Cardiac muscle cell (in vitro differentiated cells and primary cell): Measurements from ENCODE around the gene RNH1. TPM values are rescaled to one million over a fixed set of nuclear protein-coding genes. Genes with fewer than 3 reads are reported as not detected.

Experiments used
- DNase-seq, 2 donors: peaks; one replicate each; pipeline versions ENCODE4 v3.0.0 to v3.0.0-alpha.2; 2010 to 2017; ENCODE audit warnings: low read depth in 1 of 2, low spot score in 1 of 2
- H3K27ac ChIP-seq: fragments of 200-600 bp; sonication (generic); 2 replicates; pipeline ENCODE4 v1.5.1; 2016
- H3K27me3 ChIP-seq: fragments of 200-600 bp; sonication (generic); 2 replicates; pipeline ENCODE4 v1.6.0; 2016; ENCODE audit warnings: control low read depth
- H3K36me3 ChIP-seq: fragments of 200-600 bp; sonication (generic); 2 replicates; pipeline ENCODE4 v1.5.1; 2016; ENCODE audit warnings: control low read depth
- H3K4me1 ChIP-seq: fragments of 200-600 bp; sonication (generic); 2 replicates; pipeline ENCODE4 v1.8.1; 2017; ENCODE audit warnings: low read depth, mild to moderate bottlenecking, mixed run types
- H3K4me3 ChIP-seq: fragments of 200-600 bp; sonication (generic); 2 replicates; pipeline ENCODE4 v1.5.1; 2016; ENCODE audit warnings: mild to moderate bottlenecking
- H3K9me3 ChIP-seq: fragments of 200-600 bp; sonication (generic); 2 replicates; pipeline ENCODE4 v1.5.1; 2017; ENCODE audit warnings: low read depth, mild to moderate bottlenecking, control low read depth
- polyA plus RNA-seq: library from polyadenylated mRNA; unstranded; fragments of >200 nt; fragmentation: Nextera tagmentation; extraction: Ambion mirVana; gene quantifications from 2 replicates; pipeline ENCODE4 v1.2.1, GENCODE V29; 2016
- total RNA-seq: library from RNA; depleted of rRNA; stranded (reverse); fragments of >200 nt; gene quantifications from 2 replicates; pipeline ENCODE4 v1.2.3, GENCODE V29; 2016
- TF ChIP-seq, protein P1 (sequence below): IDR thresholded peaks from 2 replicates; pipeline ENCODE4 v1.5.1; 2012; ENCODE audit warnings: low read depth, mild to moderate bottlenecking, low read length

The RNH1 gene
- total and polyA plus RNA-seq, 2 experiments from 2014 or later = 149 to 176 TPM

DNA sequence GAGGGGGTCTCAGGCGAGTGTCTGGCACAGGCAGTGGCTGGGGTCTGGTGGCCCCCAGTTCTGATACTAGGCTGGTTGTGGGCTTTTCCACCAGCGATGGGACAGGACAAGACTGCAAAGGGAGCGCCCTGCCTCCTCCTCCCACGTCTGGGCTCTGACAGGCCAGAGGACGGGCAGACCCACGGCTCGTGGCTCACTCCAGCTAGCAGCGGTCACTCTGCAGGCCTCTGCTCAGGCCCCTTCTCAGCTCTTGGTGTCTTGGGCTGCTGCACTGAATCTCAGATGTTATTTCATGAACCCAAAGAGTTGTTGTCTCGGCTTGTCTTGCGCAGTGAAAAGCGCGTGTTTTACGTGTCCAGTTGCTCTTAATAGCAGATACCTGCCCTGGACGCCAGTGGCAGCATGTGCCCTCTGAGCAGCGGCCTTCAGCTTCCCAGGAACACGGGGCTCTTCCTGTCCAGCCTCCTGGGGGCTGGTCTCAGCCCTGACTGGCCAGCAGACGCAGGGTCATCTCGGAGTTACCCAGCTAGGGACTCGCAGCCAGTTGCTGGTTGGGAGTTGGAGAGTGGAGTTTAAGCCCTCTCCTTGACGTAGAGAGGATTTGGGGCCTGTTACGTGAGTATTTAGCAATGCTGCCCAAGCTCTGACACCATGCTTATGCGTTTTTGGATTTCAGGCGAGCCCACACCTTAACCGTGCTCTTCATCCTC is 47.4 kb downstream of the RNH1 start:
- Histone ChIP-seq H3K4me3 (no peak overlapping the region), H3K36me3 (peaks cover 2% of the 10 kb centered on the region), H3K27ac (no peak overlapping the region), H3K4me1 (no peaks in the 10 kb centered on the region), H3K9me3 (no peaks in the 10 kb centered on the region), H3K27me3 (no peaks in the 10 kb centered on the region)
- no peak for DNase-seq
- TF ChIP-seq, protein P1, sequence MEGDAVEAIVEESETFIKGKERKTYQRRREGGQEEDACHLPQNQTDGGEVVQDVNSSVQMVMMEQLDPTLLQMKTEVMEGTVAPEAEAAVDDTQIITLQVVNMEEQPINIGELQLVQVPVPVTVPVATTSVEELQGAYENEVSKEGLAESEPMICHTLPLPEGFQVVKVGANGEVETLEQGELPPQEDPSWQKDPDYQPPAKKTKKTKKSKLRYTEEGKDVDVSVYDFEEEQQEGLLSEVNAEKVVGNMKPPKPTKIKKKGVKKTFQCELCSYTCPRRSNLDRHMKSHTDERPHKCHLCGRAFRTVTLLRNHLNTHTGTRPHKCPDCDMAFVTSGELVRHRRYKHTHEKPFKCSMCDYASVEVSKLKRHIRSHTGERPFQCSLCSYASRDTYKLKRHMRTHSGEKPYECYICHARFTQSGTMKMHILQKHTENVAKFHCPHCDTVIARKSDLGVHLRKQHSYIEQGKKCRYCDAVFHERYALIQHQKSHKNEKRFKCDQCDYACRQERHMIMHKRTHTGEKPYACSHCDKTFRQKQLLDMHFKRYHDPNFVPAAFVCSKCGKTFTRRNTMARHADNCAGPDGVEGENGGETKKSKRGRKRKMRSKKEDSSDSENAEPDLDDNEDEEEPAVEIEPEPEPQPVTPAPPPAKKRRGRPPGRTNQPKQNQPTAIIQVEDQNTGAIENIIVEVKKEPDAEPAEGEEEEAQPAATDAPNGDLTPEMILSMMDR = no peak

DNA sequence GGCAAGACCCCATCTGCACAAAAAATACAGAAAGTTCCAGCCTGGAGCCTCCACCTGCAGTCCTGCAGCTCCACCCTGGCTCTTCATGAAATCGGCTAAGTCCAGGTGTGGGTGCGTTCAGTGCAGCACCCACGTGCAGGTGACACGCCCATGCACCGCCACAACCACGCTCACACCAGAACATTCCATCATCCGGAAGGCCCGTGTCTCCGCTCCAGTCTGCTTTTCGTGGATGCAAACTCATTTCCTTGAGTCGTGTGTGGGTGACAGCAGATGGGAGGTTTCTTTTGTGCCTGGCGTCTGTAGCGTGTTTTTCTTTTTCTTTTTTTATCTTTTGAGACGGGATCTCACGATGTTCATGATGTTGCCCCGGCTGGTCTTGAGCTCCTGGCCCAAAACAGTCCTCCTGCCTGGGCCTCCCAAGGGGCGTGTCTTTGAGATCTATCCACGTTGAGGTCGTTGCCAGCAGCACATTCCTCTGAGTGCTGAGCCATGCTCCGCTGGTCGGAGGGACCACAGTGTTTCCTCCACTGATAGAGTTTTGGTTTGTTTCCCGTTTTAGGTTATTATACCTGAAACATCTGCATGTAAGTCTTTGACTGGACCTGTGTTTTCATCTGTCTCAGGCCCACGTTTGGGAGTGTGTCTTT is 49.8 kb downstream of the RNH1 start:
- H3K9me3 ChIP-seq = no peaks in the 10 kb centered on the region
- no peaks in the 10 kb centered on the region for H3K4me1 ChIP-seq
- DNase-seq = no peak
- no peaks in the 10 kb centered on the region for H3K36me3 ChIP-seq
- no peak overlapping the region for H3K27ac ChIP-seq
- H3K4me3 ChIP-seq = no peak overlapping the region
- TF ChIP-seq, protein P1 = no peak
- H3K27me3 ChIP-seq = no peaks in the 10 kb centered on the region

DNA sequence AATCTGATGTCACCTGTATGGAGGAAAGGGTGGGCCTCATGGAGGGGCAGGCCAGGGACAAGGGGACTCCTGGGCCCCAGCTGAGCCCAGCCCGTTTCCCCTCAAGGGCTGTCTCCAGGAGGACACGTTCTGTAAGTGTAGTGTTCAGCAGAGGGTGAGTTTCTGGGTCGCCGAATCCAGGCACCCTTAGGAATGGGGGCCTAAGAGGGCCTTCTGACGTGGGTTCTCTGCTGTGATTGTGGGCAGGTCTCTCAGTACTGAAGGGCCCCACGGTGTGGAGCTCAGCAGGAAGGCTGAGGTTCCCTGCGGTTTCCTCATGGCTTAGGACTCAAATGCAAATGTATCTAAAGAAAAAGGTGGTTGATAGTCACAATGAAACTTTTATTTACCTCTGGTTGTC is 50.5 kb downstream of the RNH1 start:
- no peaks in the 10 kb centered on the region for H3K27me3 ChIP-seq
- no peaks in the 10 kb centered on the region for H3K36me3 ChIP-seq
- H3K4me3 ChIP-seq = no peak overlapping the region
- TF ChIP-seq, protein P1 = no peak
- H3K4me1 ChIP-seq = peaks cover 2% of the 10 kb centered on the region
- H3K9me3 ChIP-seq = no peaks in the 10 kb centered on the region
- no peak overlapping the region for H3K27ac ChIP-seq
- no peak for DNase-seq

DNA sequence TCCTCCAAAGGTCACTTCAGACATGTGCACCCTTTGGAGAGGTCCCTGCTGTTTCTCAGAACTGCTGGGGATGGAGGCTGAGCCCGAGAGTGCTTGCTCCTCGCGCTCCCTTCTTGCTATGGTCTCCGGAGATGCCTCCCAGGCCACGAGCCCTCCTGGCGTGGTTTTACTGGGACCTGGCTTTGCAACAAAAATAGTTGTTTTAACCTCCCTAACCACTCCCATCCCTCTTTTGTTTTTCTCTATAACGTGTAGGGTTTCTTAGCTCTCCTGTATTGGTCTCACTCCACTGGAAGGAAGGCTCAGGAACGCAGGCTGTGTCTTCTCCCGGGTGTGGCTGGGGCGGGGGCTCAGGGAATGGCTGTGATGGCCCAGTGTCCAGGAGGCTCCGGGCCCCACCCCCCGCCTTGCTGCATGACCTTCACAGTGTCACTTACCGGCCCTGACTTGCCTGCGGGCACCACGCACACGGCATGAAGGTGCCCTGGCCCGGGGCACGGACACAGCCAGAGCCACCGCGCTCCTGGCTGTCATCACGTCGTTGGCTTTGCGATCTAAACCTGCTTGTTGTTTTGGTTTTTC is 51.4 kb downstream of the RNH1 start:
- no peaks in the 10 kb centered on the region for H3K9me3 ChIP-seq
- no peak overlapping the region for H3K27ac ChIP-seq
- no peak overlapping the region for H3K4me3 ChIP-seq
- no peaks in the 10 kb centered on the region for H3K27me3 ChIP-seq
- TF ChIP-seq, protein P1 = no peak
- no peaks in the 10 kb centered on the region for H3K36me3 ChIP-seq
- DNase-seq = no peak
- peaks cover 6% of the 10 kb centered on the region for H3K4me1 ChIP-seq

DNA sequence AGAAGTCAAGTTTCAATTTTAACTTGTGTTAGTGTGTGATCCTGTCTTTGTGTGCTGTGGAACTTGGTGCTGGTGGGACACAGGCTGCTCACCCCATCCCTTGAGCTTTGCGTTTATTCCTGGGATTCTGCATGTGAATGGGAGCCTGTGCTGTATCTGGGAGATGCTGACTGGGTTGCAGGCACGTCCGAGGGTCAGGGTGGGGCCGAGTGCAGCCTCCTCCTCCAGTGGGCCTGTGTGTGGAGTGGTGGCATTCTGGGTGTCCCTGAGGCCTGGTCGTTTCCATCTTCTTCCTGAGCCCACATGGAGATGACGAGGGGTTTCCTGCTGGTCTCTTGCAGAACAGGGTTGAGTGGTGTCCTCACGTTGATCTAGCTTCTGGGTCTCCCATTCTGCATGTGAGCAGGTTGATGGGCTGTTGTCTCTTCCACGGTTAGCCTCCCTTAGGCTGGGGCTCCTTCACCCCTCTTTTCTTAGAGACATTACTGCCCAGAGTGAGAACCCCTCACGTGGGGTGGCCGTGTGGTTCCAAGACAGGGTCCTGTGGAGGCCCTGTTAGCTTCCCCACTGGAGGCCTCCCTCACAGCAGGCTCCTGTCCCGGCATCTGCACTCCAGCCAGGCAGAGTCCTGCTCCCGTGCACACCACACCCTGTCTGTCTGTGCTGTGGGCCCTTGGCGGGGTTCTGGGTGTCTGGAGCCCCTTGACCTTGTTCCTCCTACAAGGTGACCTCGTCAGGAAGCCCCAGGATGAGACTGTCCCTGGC is 52.1 kb downstream of the RNH1 start:
- Histone ChIP-seq H3K9me3 (no peaks in the 10 kb centered on the region), H3K4me3 (no peak overlapping the region), H3K4me1 (peaks cover 6% of the 10 kb centered on the region), H3K27me3 (no peaks in the 10 kb centered on the region), H3K36me3 (no peaks in the 10 kb centered on the region), H3K27ac (no peak overlapping the region)
- TF ChIP-seq, protein P1 = no peak
- no peak for DNase-seq
